ENCODE results near the gene MMAB. TPM values are rescaled to one million over a fixed set of nuclear protein-coding genes. Genes with fewer than 3 reads are reported as not detected.

The MMAB gene
- total RNA-seq, 2 donors from 2014 or later: 47.0 to 53.4 TPM

- intact Hi-C loops (cut with DNase I): loop anchor here in 1 of 2 donors (10.0 kb wide), 1 partner anchor 185 kb away; the partner anchor contains the start of gene FAM222A
- ATAC-seq (peak; percentile 19 to 45), DNase-seq (no peak)
Measured at GRCh38 chr12:109529691-109530640, 43.3 kb downstream of the MMAB start.

GRCh38 chr12:109527489-109528123 lies 45.7 kb downstream of the MMAB start:
- ATAC-seq (no peak), DNase-seq (no peak)
- intact Hi-C loops (cut with DNase I): loop anchor here in 1 of 2 donors (10.0 kb wide), 1 partner anchor 187 kb away; the partner anchor contains the start of gene FAM222A

- DNase-seq (no peak), ATAC-seq (no peak)
- intact Hi-C loops (cut with DNase I): loop anchor here in 1 of 2 donors (10.0 kb wide), 1 partner anchor 190 kb away; the partner anchor contains the start of gene FAM222A
Measured at GRCh38 chr12:109525279-109525585, 48.1 kb downstream of the MMAB start.

GRCh38 chr12:109524466-109525278 lies 48.6 kb downstream of the MMAB start:
- ATAC-seq: no peak
- intact Hi-C loops (cut with DNase I): loop anchor here in 1 of 2 donors (10.0 kb wide), 1 partner anchor 190 kb away; the partner anchor contains the start of gene FAM222A
- DNase-seq: no peak

GRCh38 chr12:109523504-109523903 lies 49.8 kb downstream of the MMAB start:
- no peak for DNase-seq
- ATAC-seq: no peak

GRCh38 chr12:109523071-109523470 lies 50.2 kb downstream of the MMAB start:
- DNase-seq: peak; percentile 77
- peak; percentile 90 to 91 for ATAC-seq
- intact Hi-C loops (cut with DNase I): loop anchor here in 1 of 2 donors (10.0 kb wide), 1 partner anchor 192 kb away; the partner anchor contains the start of gene FAM222A

More at GRCh38 chr12:109523504-109523903, 49.8 kb downstream of the MMAB start:
- intact Hi-C loops (cut with DNase I): loop anchor here in 1 of 2 donors (10.0 kb wide), 1 partner anchor 191 kb away; the partner anchor contains the start of gene FAM222A

GRCh38 chr12:109521831-109522230 lies 51.5 kb downstream of the MMAB start:
- DNase-seq: no peak
- intact Hi-C loops (cut with DNase I): loop anchor here in 1 of 2 donors (10.0 kb wide), 1 partner anchor 193 kb away; the partner anchor contains the start of gene FAM222A
- no peak for ATAC-seq

GRCh38 chr12:109519787-109520186 lies 53.5 kb downstream of the MMAB start:
- no peak for DNase-seq
- intact Hi-C loops (cut with DNase I): loop anchor here (2.0 to 10.0 kb wide), 5 partner anchors 73 to 255 kb away; partner anchors contain the start of gene FAM222A (in 1 of the 2)
- ATAC-seq: no peak

GRCh38 chr12:109518820-109519665 lies 54.3 kb downstream of the MMAB start:
- DNase-seq (peak; percentile 69), ATAC-seq (peak; percentile 50 to 60)
- intact Hi-C loops (cut with DNase I): loop anchor here (2.0 to 5.0 kb wide), 4 partner anchors 73 to 256 kb away; no protein-coding TSS in a partner anchor

GRCh38 chr12:109517619-109518018 lies 55.7 kb downstream of the MMAB start:
- ATAC-seq (peak in 1 of 2 donors; percentile 15), DNase-seq (no peak)
- intact Hi-C loops (cut with DNase I): loop anchor here (2.0 to 5.0 kb wide), 4 partner anchors 75 to 257 kb away; no protein-coding TSS in a partner anchor

- ATAC-seq: no peak
- intact Hi-C loops (cut with DNase I): no loop called here
- no peak for DNase-seq
Measured at GRCh38 chr12:109513977-109514376, 59.3 kb downstream of the MMAB start.

- ATAC-seq (no peak), DNase-seq (no peak)
- intact Hi-C loops (cut with DNase I): no loop called here
Measured at GRCh38 chr12:109513051-109513450, 60.3 kb downstream of the MMAB start.

GRCh38 chr12:109512608-109513007 lies 60.7 kb downstream of the MMAB start:
- intact Hi-C loops (cut with DNase I): no loop called here
- ATAC-seq (no peak), DNase-seq (no peak)

- DNase-seq: peak; percentile 41
- ATAC-seq: peak; percentile 68 to 83
- intact Hi-C loops (cut with DNase I): no loop called here
Measured at GRCh38 chr12:109510196-109510595, 63.1 kb downstream of the MMAB start.

GRCh38 chr12:109504068-109504467 lies 69.2 kb downstream of the MMAB start:
- ATAC-seq: no peak
- DNase-seq: no peak
- intact Hi-C loops (cut with DNase I): no loop called here

Measured in left cardiac atrium (tissue), 4 donors.